ENCODE data around the gene TPP1. TPM values are rescaled to one million over a fixed set of nuclear protein-coding genes. Genes with fewer than 3 reads are reported as not detected.

The TPP1 gene
- total and polyA plus RNA-seq, 2 of the 13 experiments (the other 11 are each of a cell fraction or from before 2014, with no cell fraction given): 13.9 to 74.6 TPM

GRCh38 chr11:6621711-6622211 is 2.5 kb upstream of the TPP1 start:
- intact Hi-C loops (cut with micrococcal nuclease; ENCODE audit: unreplicated experiment) (no loop called here), in situ Hi-C loops (cut with HindIII; ENCODE audit: extremely low pct_ligation_motif_present, low pct_unique_long_range_greater_than_20kb) (no loop called here)
- no peak overlapping the region for H3K9ac ChIP-seq (ENCODE audit: insufficient read depth, low read depth, low read length)
- H3K4me1 ChIP-seq (ENCODE audit: insufficient read depth, low read length): peaks cover 45% of the 10 kb centered on the region
- ChIA-PET POLR2A (interaction anchor here (2.0 to 5.5 kb wide), 2 partner anchors 10 to 15 kb away, joined by 5 to 24 read pairs; partner anchors contain the start of gene TAF10), CTCF (ENCODE audit: low intra/inter-chr PET ratio, low total read pairs) (no interaction called here)
- no peak for FAIRE-seq
- H3K27ac ChIP-seq (ENCODE audit: extremely low read length, insufficient read depth, low read length): no peak overlapping the region
- WGBS (ENCODE audit: low lambda C conversion rate): 11% methylated on average over 10 of the region's 16 CpGs
- H2AFZ ChIP-seq (ENCODE audit: low read length): no peak overlapping the region
- no peaks in the 10 kb centered on the region for H4K20me1 ChIP-seq (ENCODE audit: insufficient read depth, low read length)
- no peak overlapping the region; a peak in 1 of 6 replicates for H3K4me3 ChIP-seq (replicated peaks in 1 of 3; ENCODE audit: insufficient read depth in 1 of 3, low read depth in 2 of 3, low read length in 3 of 3)
- no TSS peak for BruUV-seq (replicated peaks)
- peaks cover 7% of the 10 kb centered on the region for H3K79me2 ChIP-seq (ENCODE audit: insufficient read depth, low read length)
- TF ChIP-seq HES4 (CRISPR knock-in tag; IDR thresholded peaks at IDR 0.05; ENCODE audit: borderline replicate concordance): no peak
- no peak for TF ChIP-seq GATAD1 (CRISPR knock-in tag; IDR thresholded peaks at IDR 0.05)
- no peak for TF ChIP-seq REL (CRISPR knock-in tag; conservative IDR thresholded peaks at IDR 0.05)
- TF ChIP-seq ZNF136 (CRISPR knock-in tag; IDR thresholded peaks at IDR 0.05; ENCODE audit: low read depth): no peak
- no peak for TF ChIP-seq UBTF (CRISPR knock-in tag; IDR thresholded peaks at IDR 0.05)
- no peak for TF ChIP-seq ZNF598 (CRISPR knock-in tag; IDR thresholded peaks at IDR 0.05; ENCODE audit: borderline replicate concordance)
- no peak for TF ChIP-seq FOXC1 (CRISPR knock-in tag; IDR thresholded peaks at IDR 0.05; ENCODE audit: borderline replicate concordance)
- no peak for TF ChIP-seq ZNF839 (CRISPR knock-in tag; IDR thresholded peaks at IDR 0.05; ENCODE audit: borderline replicate concordance)
- no peak for TF ChIP-seq MYC (CRISPR knock-in tag; IDR thresholded peaks at IDR 0.05; ENCODE audit: borderline replicate concordance)
- no peak for TF ChIP-seq ZNF350 (CRISPR knock-in tag; IDR thresholded peaks at IDR 0.05; ENCODE audit: borderline replicate concordance, low read depth)
- no peak for TF ChIP-seq MBNL3 (CRISPR knock-in tag; conservative IDR thresholded peaks at IDR 0.05)
- TF ChIP-seq KMT2A (CRISPR knock-in tag; IDR thresholded peaks at IDR 0.05): no peak
- no peak for TF ChIP-seq TCF7L2 (IDR thresholded peaks at IDR 0.05; ENCODE audit: low read depth, low read length)
- H3K27me3 ChIP-seq (ENCODE audit: control insufficient read depth in 1 of 2, insufficient read depth in 2 of 2, low read length in 2 of 2): peaks cover 15 to 63% of the 10 kb centered on the region in 2 experiments
- H3K36me3 ChIP-seq (replicated peaks in 1 of 2; ENCODE audit: control insufficient read depth in 1 of 2, insufficient read depth in 2 of 2, low read length in 2 of 2): no peaks in the 10 kb centered on the region
- DNase-seq (ENCODE audit: low spot score): no peak
- H3K9me3 ChIP-seq (ENCODE audit: low read length): no peaks in the 10 kb centered on the region
- H3K4me2 ChIP-seq (ENCODE audit: low read depth, low read length): no peak overlapping the region
- ATAC-seq: no peak

Data from HepG2 (cell line).